GM15510 (cell line): ENCODE measurements around the gene SLC25A48.

Source experiments
- POLR2A ChIP-seq: IDR thresholded peaks from 3 replicates; pipeline ENCODE4 v1.6.1; 2011; ENCODE audit warnings: borderline replicate concordance; ENCODE audit not compliant: insufficient read length; ENCODE audit errors: extremely low read depth

The SLC25A48 gene, protein sequence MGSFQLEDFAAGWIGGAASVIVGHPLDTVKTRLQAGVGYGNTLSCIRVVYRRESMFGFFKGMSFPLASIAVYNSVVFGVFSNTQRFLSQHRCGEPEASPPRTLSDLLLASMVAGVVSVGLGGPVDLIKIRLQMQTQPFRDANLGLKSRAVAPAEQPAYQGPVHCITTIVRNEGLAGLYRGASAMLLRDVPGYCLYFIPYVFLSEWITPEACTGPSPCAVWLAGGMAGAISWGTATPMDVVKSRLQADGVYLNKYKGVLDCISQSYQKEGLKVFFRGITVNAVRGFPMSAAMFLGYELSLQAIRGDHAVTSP

DNA sequence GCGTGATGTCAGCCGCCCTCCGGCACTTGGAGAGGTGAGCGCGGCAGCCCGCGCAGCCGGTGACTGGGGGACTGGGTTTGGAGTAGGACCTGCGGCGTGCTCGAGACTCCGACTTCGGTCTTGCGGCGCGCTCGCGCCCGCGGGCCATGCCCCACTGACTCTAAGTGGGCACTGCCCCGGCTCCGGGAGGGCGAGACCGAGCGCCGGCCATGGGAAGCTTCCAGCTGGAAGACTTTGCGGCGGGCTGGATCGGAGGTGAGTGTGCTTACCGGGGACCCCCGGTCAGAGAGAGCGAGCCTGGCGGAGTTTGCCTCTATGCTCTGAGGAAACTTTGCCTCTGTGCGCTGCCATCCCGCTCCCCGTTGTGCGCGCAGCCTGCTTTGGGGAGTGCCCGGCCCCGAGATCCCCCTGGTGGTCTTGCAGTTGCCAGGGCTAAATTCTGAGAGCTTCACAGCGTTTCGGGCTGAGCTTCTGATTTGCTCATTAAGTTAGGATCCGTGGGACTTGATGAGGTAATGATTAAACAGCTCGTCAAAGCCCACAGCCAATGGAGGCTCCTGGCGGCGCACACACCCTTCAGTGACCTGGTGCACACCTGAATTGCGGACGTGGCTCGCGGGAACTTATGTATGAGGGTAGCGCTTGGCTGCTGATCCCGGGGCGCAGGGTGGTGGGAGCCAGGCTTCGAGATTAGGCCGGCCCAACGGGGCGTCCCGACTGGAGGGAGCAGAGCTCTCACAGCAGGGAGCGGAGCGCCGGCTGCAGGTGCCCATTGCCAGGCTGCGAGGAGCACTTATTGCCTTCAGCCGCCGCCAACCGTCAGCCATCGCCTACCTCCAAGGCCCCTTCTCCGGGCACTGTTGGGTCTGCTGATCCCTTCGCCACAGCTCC, at the start of gene SLC25A48:
Gene SLC25A48, plus strand, starts transcription at position 25 of the 891 bp plus-strand sequence. Its CDS starts 185 bp downstream, at position 210.
- TF ChIP-seq POLR2A: no peak

DNA sequence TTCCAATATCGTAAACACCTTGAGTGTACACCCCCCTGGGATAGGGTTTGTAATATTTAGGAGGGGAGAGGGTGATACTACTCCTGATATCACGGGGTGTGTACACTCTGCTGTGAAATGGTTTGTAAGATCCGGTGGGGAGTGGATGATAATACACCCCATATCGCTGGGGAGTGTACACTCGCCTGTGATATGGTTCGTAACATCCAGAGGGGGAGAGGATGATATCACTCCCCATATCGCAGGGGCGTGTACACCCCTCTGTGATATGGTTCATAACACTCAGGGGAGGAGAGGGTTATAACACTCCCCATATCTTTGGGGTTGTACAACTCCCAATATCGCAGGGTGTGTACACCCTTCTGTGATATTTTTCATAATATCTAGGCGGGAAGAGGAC, 33.8 kb upstream of the SLC25A48 start:
- no peak for TF ChIP-seq POLR2A

DNA sequence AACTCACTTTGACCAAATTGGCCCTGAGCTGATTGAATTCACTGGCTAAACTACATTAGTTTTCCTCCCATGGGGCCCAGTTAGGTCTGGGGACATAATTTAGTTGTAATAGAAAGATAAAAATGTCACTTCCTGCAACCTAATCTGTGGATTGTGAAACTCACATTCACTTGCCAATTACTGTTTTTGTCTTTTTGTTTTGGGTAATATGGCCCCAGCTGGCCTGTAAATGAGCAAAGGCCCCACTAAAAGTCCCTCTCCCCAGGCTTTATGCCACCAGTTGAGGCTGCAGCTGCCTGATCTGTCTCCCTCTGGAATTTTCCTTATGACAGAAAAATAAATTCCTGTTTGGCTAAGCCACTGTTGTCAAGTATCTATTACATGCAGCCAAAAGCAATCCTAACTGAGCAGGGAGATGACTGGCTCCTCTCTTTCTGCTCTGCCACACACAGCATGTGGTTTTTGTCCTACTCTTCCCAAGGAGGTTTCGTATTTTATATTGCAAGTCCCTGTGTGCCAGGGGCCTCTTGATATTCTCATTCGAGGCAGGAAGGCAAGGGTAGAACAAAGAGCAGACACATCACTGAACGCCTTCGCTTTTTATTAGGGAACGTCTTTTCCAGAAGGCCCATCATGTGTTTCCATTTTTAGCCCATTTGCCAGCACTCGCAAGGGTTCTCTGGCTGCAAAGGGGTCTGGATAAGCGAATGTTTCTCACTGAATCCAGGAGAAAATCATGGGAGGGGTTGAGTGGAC, 24.1 kb upstream of the SLC25A48 start:
- no peak for TF ChIP-seq POLR2A

DNA sequence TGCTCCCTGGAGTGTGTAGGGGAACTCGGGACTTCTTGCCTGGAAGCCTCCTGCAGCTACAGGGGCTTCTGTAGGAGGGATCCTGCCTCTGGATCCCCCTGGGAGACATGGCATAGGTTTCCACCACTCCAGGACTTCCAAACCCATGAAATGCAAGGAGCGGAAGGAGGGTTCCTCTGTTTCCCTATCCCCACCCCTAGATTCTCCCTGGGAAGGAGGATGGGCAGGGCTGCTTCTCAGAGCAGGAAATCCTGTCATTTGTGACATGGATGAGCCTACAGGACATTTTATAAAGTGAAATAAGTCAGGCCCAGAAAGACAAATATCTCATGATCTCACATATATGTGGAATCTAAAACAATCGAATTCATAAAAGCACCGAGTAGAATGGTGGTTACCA, 23.5 kb upstream of the SLC25A48 start:
- no peak for TF ChIP-seq POLR2A

DNA sequence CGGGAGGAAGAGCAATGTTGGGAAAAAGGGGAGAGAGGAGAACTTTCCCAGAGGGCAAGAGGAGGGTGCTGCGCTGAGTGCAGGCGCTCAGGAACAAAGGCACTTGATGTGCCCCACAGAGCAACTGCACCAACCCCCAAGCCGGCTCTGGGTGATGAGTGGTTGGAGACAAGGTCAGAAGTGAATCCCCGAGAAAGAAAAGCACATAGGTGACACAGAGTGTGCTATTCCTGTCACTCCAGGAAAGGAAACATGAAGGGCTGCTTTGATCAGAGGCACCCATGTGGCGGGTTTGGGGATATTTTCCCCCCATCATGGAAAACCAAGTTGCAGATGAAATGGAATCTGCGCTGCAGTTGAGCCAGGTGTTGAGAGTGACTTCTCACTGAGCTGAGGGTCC, 20.7 kb upstream of the SLC25A48 start:
- TF ChIP-seq POLR2A: no peak

DNA sequence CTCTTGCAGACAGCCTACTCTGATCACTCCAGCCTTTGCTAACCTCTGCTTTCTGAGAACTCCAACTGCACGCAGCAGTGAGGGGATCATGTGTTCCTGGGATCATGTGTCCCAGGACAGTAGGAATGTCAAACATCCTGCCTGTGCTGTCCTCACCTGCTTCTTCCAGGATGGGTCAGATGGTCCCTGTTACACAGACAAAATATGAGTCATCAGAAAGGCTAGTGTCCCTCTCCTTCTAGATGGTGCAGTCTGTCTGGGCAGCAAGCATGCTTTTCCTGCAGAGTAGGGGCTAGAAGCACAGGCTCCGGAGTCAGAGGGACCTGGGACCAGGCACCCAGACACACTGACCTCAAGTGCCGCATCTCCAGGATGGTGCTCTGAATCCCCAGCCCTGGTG, 20.1 kb upstream of the SLC25A48 start:
- TF ChIP-seq POLR2A: no peak

DNA sequence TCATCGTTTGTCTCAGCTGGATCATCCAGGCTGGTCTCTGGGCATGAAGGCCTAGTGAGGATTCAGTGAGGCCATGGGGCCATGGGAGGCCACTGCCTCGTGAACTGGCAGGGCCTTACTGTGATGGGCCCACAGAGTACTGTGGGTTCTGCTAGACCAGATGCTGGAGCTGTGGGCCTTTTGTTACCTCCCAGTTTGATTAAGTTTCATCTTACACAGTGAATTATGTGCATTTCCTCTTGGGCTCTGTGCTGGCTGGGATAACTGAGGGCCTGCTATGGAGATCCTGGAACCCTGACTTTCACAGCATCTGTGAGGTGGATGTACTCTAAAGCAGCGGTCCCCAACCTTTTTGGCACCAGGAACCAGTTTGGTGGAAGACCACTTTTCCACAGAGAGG, 19.7 kb upstream of the SLC25A48 start:
- no peak for TF ChIP-seq POLR2A

DNA sequence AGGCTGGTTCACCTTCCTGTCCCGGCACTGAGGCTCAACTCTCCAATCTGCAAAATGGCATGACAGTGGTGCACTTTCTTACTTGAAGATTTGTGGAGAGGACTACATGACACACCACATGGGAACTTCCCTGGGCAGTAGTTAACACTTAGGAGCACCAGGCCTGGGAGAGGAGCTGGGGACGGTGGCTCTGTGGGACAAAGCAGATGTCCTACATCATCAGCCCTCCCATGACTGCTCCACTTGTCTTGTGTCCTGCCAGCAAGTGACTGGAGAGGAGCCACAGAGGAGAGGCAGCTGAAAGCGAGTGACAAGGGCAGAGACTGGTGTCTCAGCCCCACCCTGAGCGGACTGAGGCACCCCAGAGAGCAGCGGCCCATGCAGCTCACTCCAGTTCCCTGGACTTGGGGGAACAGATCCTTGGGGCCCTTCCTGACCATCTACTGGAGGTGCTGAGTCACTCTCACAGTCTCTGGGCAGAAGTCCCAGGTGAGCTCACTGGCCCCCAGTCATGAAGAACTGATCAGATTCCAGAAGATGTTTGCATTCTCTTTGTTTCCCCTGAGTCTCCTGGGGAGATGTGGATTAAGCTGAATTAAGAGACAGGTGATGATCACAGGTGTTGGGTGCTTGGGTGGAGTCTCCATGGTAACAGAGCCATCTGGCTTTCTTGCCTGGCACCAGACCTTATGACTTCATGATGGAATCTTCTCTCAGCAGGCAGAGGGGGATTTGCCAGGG, 13.2 kb upstream of the SLC25A48 start:
- no peak for TF ChIP-seq POLR2A

DNA sequence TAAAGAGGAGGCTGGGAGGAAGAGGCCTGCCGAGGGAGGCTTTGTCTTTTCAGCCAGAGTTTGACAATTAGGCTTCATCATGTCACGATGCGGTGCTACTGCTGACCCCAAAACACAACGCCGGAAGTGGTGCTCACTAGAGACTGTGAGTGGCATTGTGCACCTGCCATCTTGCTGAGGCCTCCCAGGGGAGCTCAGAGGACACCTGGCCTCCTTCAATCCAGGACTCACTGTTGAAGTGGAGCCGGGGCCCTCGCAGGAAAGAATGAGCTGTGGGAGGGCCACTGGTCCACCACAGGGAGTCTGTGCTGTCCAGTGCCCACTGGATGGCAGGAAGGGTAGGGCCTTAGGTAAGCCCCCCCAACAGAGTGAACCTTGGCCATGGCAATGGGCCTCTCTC, 12.7 kb upstream of the SLC25A48 start:
- TF ChIP-seq POLR2A: no peak

DNA sequence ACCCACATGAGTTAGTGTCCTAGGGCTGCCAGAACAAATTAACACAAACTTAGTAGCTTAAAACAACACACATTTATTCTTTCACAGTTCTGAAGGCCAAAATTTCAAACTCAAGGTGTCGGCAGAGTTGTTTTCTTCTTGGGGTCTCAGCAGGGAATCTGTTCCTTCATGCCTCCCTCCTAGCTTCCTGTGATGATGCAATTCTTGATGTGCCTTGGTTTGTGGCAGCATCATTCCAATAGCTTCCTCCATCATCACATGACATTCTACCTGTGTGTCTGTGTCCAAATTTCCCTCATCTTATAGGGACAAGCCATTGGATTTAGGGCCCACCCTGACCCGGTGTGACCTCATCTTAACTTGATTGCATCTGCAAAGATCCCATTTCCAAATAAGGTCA, 12.2 kb upstream of the SLC25A48 start:
- TF ChIP-seq POLR2A: no peak

DNA sequence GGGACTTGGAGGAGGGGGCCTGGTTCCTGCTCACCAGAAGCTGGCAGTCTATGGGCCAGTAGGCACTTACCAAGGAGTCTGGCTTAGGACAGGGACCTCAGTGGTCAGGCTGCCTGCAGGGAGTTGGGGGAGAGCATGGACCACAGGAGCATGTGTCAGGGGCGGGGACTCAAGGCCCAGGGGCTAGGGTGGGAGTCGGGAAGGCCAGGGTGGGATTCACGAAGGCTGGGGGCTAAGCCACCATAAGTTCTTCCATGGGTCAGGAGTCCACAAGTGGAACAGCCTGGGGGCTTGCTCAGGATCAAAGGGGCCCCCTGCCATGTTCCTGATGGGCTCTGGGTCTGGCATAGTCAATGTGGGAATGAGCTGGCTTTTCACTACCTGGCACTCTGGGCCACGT, 11.5 kb upstream of the SLC25A48 start:
- TF ChIP-seq POLR2A: no peak

DNA sequence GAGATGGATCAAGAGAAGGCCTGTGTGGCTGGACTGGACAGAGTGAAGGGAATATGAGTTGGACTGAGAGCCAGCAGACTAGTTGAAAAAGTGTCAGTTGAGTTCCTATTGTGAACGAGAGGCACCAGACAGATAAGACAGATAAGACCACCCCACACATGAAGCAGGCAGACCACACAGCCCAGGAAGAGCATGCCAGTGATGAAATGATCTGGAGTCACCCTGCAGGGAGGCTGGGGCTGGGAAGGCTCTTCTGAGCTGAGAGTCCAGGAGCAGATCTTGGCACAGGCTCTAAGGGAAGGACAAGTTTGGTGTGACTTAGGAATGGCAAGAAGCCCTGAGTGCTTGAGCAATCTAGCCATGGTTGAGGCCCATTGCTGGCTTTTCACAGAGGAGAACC, 10.6 kb upstream of the SLC25A48 start:
- no peak for TF ChIP-seq POLR2A

DNA sequence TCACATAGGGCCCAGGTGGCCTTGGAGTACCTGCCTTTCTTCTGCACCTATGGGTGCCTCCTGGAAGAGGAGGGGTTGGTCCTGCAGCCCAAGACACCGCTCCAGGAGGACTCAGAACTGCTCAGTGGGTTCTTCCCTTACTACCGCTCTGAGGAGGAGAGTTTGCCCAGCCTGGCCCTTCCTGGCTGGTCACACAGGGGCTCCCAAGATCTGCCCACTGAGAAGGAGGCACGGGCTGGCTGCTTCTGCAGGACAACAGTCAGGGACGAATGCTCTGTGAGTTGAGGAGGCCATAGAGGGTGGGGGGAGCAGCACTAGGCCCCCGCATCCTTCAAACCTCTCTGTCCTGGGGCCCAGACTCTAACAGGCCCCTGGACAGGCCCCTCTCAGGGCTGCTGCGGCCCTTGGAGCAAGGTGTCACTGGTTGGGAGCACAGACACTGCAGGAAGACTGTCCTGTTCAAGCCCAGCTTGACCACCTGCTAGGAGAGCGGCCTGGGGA, 9.9 kb upstream of the SLC25A48 start:
- TF ChIP-seq POLR2A: no peak
